SK-N-MC (cell line): Measurements from ENCODE around the gene XRCC4.

Source experiments
- EZH2 ChIP-seq: fragments of 200-600 bp; sonication (generic); IDR thresholded peaks from one replicate; pipeline ENCODE4 v1.6.1; 2017; ENCODE audit warnings: antibody characterized with exemption
- FOXP2 ChIP-seq: optimal IDR thresholded peaks from 2 replicates; pipeline ENCODE3; 2011; ENCODE audit warnings: mild to moderate bottlenecking, moderate library complexity; ENCODE audit not compliant: insufficient read depth; ENCODE audit errors: extremely low read length, control extremely low read depth
- POLR2AphosphoS5 ChIP-seq: IDR thresholded peaks from 2 replicates; pipeline ENCODE4 v1.6.1; 2012; ENCODE audit warnings: mild to moderate bottlenecking, low read depth, low read length, borderline replicate concordance

DNA sequence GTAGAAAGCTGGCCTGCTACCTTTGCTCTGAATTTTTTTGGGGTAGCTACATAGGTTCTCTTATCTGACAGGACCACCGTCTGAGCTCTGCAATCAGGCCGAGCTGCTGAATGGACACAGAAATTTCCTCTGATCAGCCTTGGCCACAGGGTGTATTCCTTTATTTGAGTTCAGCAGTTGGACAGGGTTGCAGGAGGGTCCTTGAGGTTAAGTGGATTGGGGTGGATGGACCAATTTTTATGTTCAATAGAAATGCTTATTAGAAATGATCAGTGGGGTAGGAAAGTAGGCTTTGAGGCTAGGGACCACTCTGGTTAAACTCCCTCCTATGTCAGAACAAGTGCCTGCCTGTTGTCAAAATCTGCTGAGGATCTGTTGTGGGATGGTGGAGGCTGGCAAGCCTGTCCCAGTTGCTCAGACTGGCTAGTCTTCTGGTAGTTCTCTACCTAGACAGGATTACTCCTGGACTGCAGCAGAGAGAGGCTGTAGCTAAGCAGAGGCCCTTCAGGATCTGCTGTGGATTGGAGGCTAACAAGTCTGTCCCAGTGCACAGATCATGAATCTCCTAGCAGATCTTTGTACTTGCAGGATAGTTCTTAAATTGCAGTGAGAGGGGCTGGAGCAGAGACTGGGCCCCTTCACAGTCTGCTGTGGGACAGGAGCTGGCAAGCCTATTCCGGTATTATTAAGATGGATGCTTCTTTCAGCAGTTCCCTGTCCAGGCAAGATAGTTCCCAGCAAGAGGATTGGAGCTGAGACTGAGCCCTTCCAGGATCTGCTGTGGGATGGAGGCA, 18.0 kb downstream of the XRCC4 start:
- TF ChIP-seq POLR2AphosphoS5 (no peak), EZH2 (no peak), FOXP2 (no peak)
